Mucosa of stomach (tissue), 1 donor: ENCODE measurements around the gene ZFHX3.

Experiments used
- H3K27me3 ChIP-seq: one replicate; pipeline ENCODE4 v1.7.0; 2013; ENCODE audit warnings: mild to moderate bottlenecking, low read length; ENCODE audit not compliant: control insufficient read depth, insufficient read depth
- H3K36me3 ChIP-seq: one replicate; pipeline ENCODE4 v1.7.0; 2013; ENCODE audit warnings: low read length; ENCODE audit not compliant: control insufficient read depth, insufficient read depth
- H3K4me1 ChIP-seq: one replicate; pipeline ENCODE4 v1.7.0; 2013; ENCODE audit warnings: mild to moderate bottlenecking, low read length; ENCODE audit not compliant: control insufficient read depth, insufficient read depth
- H3K4me3 ChIP-seq: one replicate; pipeline ENCODE4 v1.7.0; 2013; ENCODE audit warnings: low read length
- H3K9ac ChIP-seq: one replicate; pipeline ENCODE4 v1.7.0; 2013; ENCODE audit warnings: mild to moderate bottlenecking, low read length, moderate library complexity
- H3K9me3 ChIP-seq: one replicate; pipeline ENCODE4 v1.7.0; 2013; ENCODE audit warnings: mild to moderate bottlenecking, low read length, moderate library complexity; ENCODE audit not compliant: control insufficient read depth
- donor health status: Pancreatic carcinoma.

Gene ZFHX3

GRCh38 chr16:72926177-72927070 lies 121.5 kb downstream of the ZFHX3 start:
- no peak overlapping the region for H3K9ac ChIP-seq
- no peaks in the 10 kb centered on the region for H3K9me3 ChIP-seq
- no peaks in the 10 kb centered on the region for H3K27me3 ChIP-seq
- no peak overlapping the region for H3K4me3 ChIP-seq
- H3K36me3 ChIP-seq: no peaks in the 10 kb centered on the region
- H3K4me1 ChIP-seq: peaks cover 25% of the 10 kb centered on the region

- Histone ChIP-seq H3K9ac (peak overlapping the region; percentile 14), H3K4me1 (peaks cover 18% of the 10 kb centered on the region), H3K4me3 (no peak overlapping the region), H3K9me3 (no peaks in the 10 kb centered on the region), H3K27me3 (no peaks in the 10 kb centered on the region), H3K36me3 (no peaks in the 10 kb centered on the region)
Observed at GRCh38 chr16:72925631-72925979, 122.3 kb downstream of the ZFHX3 start.

DNA sequence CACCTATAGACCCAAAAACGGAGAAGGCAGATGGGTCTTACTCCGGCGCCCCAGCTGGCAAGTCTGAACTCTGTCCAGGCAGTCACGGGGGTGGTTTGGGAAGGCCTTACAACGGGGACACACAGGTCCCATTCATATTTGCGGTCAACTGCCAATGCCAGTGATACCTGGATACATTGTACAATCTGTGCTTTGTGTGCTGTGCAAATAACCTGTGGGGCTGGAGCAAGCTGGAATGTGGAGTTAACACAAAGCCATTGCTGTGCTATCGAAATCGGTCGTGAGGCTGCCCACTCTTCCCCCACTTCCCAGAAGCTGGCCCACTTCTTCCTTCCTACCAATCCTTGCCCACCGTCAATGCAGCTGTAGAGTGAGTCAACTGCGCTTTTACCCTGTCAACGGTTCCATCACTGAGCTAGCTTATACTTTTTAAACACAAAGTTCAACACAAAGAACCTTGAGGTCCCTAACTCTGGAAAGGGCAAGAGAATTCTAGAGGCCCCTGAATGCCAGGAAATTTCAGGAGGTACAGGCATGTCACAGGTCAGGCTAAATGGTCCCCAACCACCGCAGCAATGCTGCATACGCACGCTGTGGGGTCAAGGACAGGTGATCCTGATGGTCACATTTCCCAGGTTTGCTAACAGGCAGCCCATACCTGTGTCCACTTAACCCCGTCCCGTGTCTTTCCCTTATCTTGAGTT lies 122.8 kb downstream of the ZFHX3 start:
- Histone ChIP-seq H3K36me3 (no peaks in the 10 kb centered on the region), H3K4me3 (no peak overlapping the region), H3K4me1 (peaks cover 18% of the 10 kb centered on the region), H3K9ac (peak overlapping the region; percentile 14), H3K9me3 (no peaks in the 10 kb centered on the region), H3K27me3 (no peaks in the 10 kb centered on the region)

- Histone ChIP-seq H3K9me3 (no peaks in the 10 kb centered on the region), H3K36me3 (no peaks in the 10 kb centered on the region), H3K9ac (no peak overlapping the region), H3K4me3 (no peak overlapping the region), H3K27me3 (no peaks in the 10 kb centered on the region), H3K4me1 (peaks cover 18% of the 10 kb centered on the region)
Observed at GRCh38 chr16:72924537-72924926, 123.4 kb downstream of the ZFHX3 start.

DNA sequence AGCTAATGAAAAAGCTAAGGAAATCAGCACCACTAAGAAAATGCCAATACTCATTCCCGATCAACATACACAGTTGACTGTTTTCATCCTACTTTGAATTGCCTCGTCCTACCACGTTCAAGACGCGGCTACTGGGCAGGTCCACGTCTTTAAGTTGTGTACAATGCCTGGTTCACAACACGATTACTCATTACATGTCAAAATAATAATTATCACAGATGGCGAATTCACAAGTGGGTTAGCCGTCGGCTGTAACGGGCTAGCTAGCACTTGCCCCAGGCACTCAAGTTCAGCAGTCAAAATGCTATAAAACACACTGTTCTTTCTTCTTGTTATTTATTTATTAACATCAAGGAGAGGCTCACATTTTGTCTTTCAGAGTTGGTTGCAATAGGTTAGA lies 124.2 kb downstream of the ZFHX3 start:
- Histone ChIP-seq H3K4me3 (no peak overlapping the region), H3K9me3 (no peaks in the 10 kb centered on the region), H3K4me1 (peaks cover 18% of the 10 kb centered on the region), H3K27me3 (no peaks in the 10 kb centered on the region), H3K9ac (no peak overlapping the region), H3K36me3 (no peaks in the 10 kb centered on the region)

DNA sequence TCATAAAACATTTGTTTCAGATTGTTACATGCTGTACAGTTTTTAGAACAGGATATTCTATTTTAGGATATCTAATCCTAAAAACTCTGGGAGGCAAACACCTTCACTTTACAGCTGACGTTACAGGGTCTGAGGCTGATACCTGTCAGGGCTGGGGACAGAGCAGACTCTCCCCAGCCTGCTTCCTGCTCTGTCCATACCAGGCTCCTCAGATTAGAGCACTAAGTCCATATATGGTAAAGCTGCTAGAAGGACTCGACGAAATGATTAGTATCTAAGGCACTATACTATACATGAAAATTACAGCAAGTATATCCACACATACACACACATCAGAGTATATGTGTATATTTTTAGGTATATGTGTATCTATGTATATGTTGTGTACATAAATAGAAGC lies 125.2 kb downstream of the ZFHX3 start:
- no peak overlapping the region for H3K4me3 ChIP-seq
- H3K27me3 ChIP-seq: no peaks in the 10 kb centered on the region
- H3K9ac ChIP-seq: no peak overlapping the region
- H3K36me3 ChIP-seq: no peaks in the 10 kb centered on the region
- peaks cover 18% of the 10 kb centered on the region for H3K4me1 ChIP-seq
- no peaks in the 10 kb centered on the region for H3K9me3 ChIP-seq

DNA sequence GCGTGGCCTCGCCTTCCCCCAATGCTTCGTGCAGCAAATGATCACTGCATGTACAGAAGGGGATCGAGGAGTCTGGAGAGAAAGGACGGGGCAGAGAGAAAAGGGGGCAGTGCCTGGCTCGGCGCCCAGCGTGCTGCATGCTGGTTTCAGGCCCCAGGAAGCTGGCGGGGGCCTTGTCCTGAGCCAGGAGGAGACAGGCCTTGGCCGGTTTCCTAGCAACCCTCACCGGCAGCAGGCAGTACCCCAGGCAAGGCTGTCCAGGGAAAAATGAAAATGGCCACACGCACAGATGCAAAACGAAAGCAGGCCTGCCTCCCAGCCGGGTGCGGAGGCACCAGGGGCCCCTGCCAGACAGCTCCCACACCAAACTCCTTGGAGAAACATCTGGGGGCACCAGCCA lies 126.3 kb downstream of the ZFHX3 start:
- H3K27me3 ChIP-seq: no peaks in the 10 kb centered on the region
- H3K9ac ChIP-seq: no peak overlapping the region
- H3K4me1 ChIP-seq: peaks cover 15% of the 10 kb centered on the region
- H3K9me3 ChIP-seq: no peaks in the 10 kb centered on the region
- no peaks in the 10 kb centered on the region for H3K36me3 ChIP-seq
- no peak overlapping the region for H3K4me3 ChIP-seq

DNA sequence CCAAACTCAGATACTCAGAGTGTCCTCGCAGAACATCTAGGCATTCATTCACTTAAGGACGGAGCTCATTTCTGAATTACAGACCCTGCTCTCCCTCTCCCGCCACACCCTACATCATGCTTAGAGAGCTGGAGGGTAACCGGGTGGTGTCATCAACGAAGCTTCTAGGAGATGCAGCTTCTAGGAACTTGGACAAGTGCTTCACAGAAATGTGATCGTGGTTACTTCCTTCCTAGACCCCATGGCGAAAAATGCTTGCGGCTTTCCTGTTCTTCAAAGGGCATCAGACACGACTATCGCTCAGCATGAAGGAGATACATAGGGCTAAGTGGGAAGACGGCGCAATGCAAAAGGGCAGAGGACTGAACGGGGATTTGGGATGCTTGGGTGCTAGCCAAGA lies 126.8 kb downstream of the ZFHX3 start:
- no peak overlapping the region for H3K9ac ChIP-seq
- no peaks in the 10 kb centered on the region for H3K9me3 ChIP-seq
- no peaks in the 10 kb centered on the region for H3K27me3 ChIP-seq
- H3K4me1 ChIP-seq: peaks cover 15% of the 10 kb centered on the region
- no peaks in the 10 kb centered on the region for H3K36me3 ChIP-seq
- H3K4me3 ChIP-seq: no peak overlapping the region

DNA sequence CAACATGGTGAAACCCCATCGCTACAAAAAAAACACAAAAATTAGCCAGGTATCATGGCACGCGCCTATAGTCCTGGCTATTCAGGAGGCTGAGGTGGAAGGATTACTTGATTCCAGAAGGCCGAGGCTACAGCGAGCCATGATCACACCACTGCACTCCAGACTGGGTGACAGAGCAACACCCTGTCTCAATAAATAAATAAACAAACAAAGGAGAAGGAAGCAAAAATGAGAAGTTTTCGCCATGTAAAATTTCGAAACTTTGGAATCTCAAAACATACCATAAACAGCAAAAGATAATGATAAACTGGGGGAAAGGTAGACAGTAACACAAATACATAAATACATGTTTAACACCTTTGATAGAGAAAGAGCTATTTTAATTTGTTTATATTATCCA lies 130.9 kb downstream of the ZFHX3 start:
- Histone ChIP-seq H3K4me3 (no peak overlapping the region), H3K36me3 (no peaks in the 10 kb centered on the region), H3K4me1 (peaks cover 12% of the 10 kb centered on the region), H3K9me3 (no peaks in the 10 kb centered on the region), H3K9ac (no peak overlapping the region), H3K27me3 (no peaks in the 10 kb centered on the region)

DNA sequence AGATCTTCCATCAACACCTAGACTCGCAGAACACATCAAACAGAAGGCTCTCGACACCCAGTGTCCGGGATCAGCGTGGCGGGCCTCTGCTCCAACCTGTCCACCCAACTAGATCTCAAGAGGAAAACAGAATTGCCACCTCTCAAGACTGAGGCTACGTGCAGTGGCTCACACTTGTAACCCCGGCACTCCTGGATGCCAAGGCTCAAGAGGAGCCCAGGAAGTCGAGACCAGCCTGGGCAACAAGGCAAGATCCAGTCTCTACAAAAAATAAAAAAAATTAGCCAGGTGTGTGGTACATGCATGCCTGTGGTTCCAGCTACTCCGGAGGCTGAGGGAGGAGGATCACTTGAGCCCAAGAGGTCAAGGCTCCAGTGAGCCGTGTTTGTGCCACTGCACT lies 132.6 kb downstream of the ZFHX3 start:
- peaks cover 12% of the 10 kb centered on the region for H3K4me1 ChIP-seq
- no peaks in the 10 kb centered on the region for H3K36me3 ChIP-seq
- H3K4me3 ChIP-seq: no peak overlapping the region
- no peaks in the 10 kb centered on the region for H3K27me3 ChIP-seq
- no peaks in the 10 kb centered on the region for H3K9me3 ChIP-seq
- no peak overlapping the region for H3K9ac ChIP-seq

DNA sequence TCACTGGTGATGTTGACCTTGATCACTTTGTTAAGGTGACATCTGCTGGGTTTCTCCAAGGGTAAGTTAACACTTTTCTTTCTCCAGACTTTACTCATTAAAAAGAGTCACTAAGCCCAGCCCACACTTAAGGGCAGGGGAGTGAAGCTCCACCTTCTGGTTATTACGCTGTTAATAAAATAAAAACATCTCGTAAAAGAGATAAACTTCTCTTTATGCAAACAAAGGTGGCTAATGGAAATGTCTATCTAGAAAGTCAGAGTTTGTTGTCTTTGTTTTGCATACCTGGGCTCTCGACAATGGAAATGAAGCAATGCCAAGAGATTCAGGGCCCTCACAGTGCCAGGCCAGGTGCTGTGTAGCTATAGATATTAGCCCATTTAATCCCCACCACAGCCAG lies 134.4 kb downstream of the ZFHX3 start:
- Histone ChIP-seq H3K4me1 (peaks cover 12% of the 10 kb centered on the region), H3K9ac (no peak overlapping the region), H3K4me3 (no peak overlapping the region), H3K9me3 (no peaks in the 10 kb centered on the region), H3K36me3 (no peaks in the 10 kb centered on the region), H3K27me3 (no peaks in the 10 kb centered on the region)

GRCh38 chr16:72911971-72912370 lies 136.0 kb downstream of the ZFHX3 start:
- Histone ChIP-seq H3K36me3 (no peaks in the 10 kb centered on the region), H3K4me3 (no peak overlapping the region), H3K9ac (no peak overlapping the region), H3K4me1 (peaks cover 12% of the 10 kb centered on the region), H3K27me3 (no peaks in the 10 kb centered on the region), H3K9me3 (no peaks in the 10 kb centered on the region)
